B cell (primary cell): ENCODE data around the gene ACAT1.

ENCODE experiments used
- CTCF ChIP-seq: fragments of 200-600 bp; IDR thresholded peaks from one replicate; pipeline ENCODE4 v1.8.0; 2022; ENCODE audit warnings: antibody characterized with exemption, mild to moderate bottlenecking
- EZH2 ChIP-seq: IDR thresholded peaks from 2 replicates; pipeline ENCODE4 v1.6.1; 2012; ENCODE audit warnings: borderline replicate concordance, low read depth, mild to moderate bottlenecking, moderate library complexity, low read length; ENCODE audit not compliant: insufficient read depth, poor library complexity, severe bottlenecking

- TF ChIP-seq CTCF (no peak), EZH2 (no peak)
These were observed 46.3 kb downstream of the ACAT1 start for GRCh38 chr11:108167624-108168023.
